Medulla oblongata (tissue), 1 donor: ENCODE measurements around the gene VTCN1.

Experiments
- DNase-seq: peaks from one replicate; pipeline ENCODE4 v3.0.0-alpha.2; 2015; ENCODE audit errors: extremely low spot score

VTCN1 gene

GRCh38 chr1:117096951-117097408 is 113.7 kb downstream of the VTCN1 start:
- no peak for DNase-seq

GRCh38 chr1:117094841-117095604 is 115.7 kb downstream of the VTCN1 start:
- no peak for DNase-seq

DNA sequence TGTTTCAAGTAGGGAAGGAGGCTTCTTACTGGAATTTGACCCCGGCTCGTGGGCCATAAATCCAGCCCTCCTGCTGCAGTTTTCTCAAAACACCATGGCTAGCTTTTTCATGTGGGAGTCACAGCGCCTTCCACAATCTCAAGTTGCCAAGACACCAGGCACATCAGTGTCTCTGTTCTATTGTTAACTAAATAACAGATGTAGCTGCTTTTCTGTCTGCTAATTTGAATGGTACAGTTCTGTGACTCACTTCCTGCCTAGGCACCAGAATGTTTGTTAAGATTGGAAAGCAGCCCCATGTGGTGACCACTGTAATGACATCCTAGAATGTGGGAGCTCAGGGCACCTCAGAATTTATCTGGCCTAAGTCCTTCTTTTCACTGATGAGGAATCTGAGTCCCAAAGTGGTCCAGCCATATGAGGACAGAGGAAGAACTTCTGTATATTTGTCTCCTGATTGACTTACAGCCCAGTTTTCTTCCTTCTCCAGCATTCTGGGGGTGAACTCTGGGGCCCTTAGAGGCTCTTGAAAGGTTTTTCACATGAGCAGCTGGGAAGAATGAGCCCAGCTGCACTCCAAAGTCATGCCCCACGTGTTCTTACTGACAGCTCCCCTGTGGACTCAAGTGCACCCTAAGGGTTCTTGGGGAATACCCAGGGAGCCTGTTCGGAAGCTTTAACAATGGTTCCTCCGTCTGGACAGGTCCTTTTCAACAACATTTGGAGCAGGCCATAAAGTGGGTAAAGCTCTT is 116.7 kb downstream of the VTCN1 start:
- DNase-seq: no peak
